T follicular helper cell (primary cell): ENCODE data around the gene IWS1.
"Not testable (repeated sequence)": the region's sequence is repeated elsewhere in the genome, so short reads cannot be mapped to it uniquely, and the experiment has no call there.

ENCODE experiments used
- DNase-seq: peaks from one replicate; pipeline ENCODE4 v3.0.0-alpha.2; 2020; ENCODE audit warnings: low read depth

The IWS1 gene

GRCh38 chr2:127454595-127455565, 71.4 kb downstream of the IWS1 start:
- DNase-seq: no peak

DNA sequence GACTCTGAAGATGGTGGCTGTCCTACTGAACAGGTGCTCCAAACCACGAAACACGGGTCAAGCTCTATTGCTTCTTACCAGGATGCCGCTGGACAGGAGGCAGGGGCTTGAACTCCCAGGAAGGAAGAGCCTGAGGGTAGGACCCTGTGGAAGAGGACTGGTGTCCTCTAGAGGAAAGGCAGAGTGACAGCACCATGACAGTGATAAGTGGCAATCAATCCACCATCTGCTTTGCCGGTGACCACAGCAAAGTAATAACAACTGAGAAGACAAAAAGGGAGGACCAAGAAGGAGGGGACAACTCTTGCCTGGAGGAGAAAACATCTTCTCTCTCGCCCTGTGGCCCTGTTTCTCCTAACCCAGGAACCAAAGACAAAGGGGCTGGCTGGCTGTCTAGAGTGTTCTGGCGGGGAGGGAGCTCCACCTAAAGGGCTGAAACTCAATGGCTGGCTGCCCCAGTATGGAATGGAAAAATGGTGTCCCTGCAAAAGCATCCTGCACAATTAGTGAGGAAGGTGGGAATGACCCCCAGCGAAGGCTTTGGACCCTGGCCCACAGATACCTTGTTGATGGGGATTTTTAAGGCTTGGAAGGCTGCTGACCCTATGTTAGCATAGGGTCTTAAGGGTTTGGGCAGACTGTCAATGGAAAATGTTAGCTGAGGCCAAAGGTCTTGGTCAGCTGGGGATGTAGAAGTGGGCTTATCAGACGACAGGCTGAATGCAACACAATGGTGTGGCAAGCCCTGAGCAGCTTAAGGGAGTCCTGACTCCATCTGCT, 72.7 kb downstream of the IWS1 start:
- no peak for DNase-seq

- DNase-seq: no peak
Measured at GRCh38 chr2:127453013-127453391, 73.3 kb downstream of the IWS1 start.

GRCh38 chr2:127452423-127452822, 73.9 kb downstream of the IWS1 start:
- not testable (repeated sequence) for DNase-seq

GRCh38 chr2:127451981-127452380, 74.3 kb downstream of the IWS1 start:
- DNase-seq: no peak

DNA sequence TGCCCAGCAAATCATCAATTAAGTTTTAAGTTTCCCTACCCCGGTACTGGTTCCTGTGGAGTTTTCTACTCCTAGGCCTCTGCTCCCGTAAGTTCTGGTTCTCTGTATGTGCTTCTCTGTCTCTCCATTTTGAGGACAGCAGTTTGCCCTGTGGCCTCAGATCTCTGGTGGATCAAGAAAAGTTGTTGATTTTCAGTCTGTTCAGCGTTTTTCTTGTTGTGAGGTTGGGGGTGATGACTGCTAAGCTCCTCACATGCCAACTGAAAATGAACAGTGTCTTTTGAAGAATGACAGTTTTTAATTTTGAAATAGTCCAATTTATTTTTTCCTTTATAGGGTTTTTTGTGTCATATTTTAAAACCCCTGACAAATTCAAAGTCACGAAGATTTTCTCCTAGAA, 76.4 kb downstream of the IWS1 start:
- no peak for DNase-seq

GRCh38 chr2:127449414-127449813, 76.9 kb downstream of the IWS1 start:
- DNase-seq: no peak

DNA sequence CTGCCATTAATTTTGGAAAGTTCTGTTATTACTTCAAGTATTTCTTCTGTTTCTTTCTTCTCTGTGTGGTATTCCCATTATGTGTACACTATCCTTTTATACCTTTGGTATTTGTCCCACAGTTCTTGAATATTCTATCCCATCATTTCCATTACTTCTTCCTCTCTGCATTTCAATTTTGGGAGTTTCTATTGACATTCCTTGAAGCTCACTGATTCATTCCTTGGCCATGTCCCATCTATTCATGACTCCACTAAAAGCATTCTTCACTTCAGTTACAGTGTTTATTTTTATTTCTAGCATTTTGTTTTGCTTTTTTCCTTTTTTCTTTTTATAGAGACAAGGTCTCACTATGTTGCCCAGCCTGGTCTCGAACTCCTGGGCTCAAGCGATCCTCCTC, 77.8 kb downstream of the IWS1 start:
- DNase-seq: no peak

GRCh38 chr2:127439343-127439742, 86.9 kb downstream of the IWS1 start:
- DNase-seq: no peak

DNA sequence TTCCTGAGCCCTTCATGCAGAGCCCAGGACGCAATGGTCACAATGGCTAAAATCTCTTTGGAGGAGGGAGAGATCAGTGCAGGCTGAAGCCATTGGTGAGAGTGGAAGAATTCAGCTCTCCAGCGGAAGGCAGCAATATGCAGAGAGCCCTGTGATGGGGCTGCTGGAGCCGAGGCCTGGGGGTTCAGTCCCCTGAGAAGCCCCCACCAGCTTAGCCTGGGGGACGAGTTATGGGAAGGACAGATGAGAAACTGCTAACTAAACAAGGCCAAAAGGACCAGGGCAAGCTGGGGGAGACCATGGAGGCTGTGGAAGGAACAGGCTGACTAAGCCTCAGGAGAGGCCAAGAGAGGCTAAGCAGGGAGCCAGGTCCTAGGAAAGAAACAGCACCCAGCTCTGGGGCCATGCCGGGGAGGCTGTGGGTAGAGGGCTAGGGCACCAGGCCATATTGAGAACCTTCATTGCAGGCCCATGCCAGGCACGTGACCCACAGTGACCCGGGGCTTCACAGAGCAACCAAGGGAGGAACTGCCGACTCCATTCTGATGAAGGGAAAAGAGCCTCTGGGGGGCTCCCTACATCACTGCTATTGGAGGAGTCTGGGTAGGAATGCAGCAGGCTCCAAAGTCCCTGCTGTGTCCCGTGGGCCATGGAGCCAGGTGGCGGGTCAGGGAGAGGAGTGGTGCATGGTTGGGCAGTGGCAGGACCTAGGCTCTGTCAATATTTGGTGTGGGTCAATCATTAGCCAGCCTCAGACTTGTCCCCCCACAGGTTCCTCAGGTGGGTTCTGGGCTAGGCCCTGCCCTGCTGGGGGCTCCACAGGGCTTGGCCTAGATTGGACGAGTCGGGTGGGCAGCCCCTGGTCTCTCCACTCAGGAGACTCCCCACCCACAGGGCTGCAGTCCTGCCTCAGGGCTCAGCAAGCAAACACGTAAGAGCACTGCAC, 88.2 kb downstream of the IWS1 start:
- DNase-seq: no peak

DNA sequence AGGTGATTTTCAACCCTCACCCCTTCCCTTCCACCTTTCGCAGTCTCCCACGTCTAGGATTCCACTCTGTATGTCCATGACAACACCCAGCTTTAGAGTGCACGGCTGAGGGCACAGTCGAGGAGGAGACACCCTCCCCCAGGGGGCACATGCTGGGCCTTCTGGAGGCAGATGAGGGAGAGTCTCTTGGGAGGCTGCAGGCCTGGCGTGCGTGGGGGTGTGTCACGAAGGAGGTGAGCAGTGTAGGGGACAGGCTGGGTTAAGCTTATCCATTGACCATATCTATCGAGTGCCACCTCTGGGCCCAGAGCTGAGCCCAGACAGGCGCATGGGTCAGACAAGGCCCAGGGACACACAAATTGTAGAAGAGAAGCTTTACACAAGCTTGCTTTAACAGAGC, 89.2 kb downstream of the IWS1 start:
- no peak for DNase-seq

DNA sequence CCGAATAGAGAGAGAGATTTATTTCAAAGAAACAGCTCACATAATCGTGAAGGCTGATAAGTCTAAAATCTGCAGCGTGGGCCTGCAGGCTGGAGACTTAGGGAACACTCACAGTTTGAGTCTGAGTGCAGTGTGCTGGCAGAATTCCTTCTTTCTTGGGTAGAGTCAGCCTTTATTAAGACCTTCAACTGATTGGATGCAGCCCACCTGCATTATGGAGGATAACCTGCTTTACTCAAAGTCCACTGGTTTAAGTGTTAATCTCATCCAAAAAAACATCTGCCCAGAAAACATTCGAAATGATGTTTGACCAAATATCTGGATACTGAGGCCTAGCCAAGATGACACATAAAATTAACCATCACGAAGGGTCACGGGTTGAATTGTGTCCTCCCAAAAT, 91.8 kb downstream of the IWS1 start:
- DNase-seq: no peak

- no peak for DNase-seq
Measured at GRCh38 chr2:127431408-127432023, 94.8 kb downstream of the IWS1 start.
